ENCODE results near the gene MDP1.
A peak's percentile ranks its signal among the peaks of the same experiment; 100 is the strongest.

MDP1 gene

GRCh38 chr14:24215495-24216344 lies at the start of gene MDP1:
Gene MDP1, minus strand, starts transcription at chr14:24216066. Its CDS starts 111 bp downstream, at chr14:24215955.
- peak; percentile 20 to 89 (median 73) for DNase-seq

DNA sequence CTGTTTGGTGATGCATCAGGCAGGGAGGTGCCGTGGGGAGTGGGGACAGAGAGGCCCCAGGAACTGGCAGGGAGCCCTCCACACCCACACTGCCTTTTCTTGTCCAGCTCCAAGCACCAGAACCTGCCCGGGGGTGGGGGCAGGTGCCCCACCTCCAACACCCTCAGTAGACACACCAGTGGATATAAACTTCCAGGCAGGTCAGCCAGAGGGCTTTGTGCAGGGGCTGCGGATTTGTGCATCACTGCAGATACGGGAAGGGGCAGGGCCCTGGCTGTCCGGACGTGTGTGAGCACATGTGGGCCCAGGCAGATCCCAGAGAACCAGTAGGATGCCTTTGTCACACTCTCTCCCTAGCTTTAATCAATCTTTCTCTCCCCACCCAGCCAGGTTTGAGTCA lies 48.4 kb upstream of the MDP1 start:
- no peak for DNase-seq

DNA sequence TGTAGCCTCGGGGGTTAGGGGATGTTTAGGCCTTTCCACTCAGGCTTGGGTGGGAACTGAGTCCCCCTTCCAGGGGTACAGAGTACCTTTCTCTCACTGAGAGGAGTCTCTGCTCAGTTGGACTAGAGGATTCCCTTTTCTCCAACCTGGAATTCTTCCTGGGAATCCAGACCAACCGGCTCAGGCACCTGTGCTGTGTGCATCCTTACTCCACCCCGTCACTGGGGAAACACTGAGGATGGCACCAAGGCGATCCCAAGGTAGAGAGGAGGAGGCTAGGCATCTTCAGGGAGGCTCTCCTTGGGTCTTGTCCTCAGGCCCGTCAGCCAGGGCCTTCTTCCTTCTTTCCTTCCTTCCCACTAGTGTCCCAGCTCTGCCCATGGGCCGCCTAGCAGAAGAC lies 48.0 kb upstream of the MDP1 start:
- DNase-seq, result no peak

GRCh38 chr14:24262821-24263733 lies 47.2 kb upstream of the MDP1 start, which contains the start of gene TGM1:
Gene TGM1, minus strand, starts transcription at chr14:24263177. Its CDS starts 825 bp downstream, at chr14:24262352.
- no peak for DNase-seq

DNA sequence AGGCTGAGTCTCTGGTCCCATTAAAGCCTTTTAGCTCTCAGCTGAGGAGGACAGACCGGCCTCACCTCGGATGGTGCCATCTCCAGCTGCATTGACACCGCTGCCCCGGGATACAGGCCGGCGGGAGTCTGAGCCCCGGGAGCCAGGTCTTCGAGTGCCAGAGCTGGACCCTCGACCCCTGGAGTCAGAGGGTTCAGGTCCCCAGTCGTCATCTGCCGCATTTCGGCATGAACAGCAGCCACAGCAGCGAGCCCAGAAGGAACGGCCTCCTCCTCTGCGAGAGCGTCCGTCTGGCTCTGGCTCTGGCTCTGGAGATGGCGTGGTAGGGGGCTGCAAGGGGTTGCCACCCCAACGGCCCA lies 46.1 kb upstream of the MDP1 start:
- DNase-seq, result no peak

DNA sequence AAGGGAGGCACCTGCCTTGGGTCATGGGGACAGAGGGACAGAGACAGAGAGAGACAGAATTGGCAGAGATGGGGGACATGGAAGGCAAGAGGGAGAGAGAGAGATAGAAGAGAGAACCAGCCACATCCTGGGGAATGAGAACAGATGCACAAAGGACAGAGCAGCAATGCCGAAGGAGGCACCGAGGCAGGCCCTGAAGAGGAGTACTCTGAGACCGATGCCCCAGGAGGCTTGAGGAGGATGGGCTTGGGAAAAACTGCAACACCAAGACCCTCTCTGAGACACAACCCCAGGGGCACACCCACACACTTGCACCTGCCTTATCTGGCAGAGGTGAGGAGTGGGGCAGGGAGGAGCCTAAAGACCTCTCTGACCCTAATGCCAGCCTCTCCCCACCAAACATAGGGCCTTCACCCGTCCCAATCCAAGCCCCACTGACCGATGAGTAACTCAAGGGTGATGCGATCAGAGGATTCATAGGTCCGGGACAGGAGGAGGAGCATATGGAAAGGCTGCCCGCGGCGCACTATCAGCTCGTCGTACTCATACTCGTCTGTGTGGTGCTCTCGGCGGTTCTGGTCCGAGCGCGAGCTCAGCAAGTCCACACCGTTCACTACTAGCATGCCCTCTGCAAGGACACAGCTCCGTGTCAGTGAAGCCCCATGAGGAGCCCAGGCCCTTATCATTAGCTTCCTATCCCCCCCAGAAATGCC lies 45.5 kb upstream of the MDP1 start:
- no peak for DNase-seq

DNA sequence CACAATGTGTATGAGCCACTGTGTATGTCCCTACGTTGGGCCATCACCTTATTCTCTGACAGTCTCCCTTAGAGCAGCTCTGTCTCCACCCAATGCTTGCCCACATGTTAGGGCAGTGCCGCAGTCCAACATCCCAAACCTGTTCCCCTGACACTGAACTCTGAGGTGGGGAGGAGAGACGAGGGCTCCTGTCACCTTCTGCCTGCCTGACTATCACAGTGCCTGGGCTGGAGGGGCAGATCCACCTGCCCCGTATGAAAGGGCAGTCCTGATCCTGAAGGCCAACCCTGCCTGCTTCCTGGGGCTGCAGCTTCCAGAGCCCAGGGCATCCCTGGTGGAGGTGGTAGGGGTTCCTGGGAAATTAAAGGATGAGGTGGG lies 44.9 kb upstream of the MDP1 start:
- no peak for DNase-seq

DNA sequence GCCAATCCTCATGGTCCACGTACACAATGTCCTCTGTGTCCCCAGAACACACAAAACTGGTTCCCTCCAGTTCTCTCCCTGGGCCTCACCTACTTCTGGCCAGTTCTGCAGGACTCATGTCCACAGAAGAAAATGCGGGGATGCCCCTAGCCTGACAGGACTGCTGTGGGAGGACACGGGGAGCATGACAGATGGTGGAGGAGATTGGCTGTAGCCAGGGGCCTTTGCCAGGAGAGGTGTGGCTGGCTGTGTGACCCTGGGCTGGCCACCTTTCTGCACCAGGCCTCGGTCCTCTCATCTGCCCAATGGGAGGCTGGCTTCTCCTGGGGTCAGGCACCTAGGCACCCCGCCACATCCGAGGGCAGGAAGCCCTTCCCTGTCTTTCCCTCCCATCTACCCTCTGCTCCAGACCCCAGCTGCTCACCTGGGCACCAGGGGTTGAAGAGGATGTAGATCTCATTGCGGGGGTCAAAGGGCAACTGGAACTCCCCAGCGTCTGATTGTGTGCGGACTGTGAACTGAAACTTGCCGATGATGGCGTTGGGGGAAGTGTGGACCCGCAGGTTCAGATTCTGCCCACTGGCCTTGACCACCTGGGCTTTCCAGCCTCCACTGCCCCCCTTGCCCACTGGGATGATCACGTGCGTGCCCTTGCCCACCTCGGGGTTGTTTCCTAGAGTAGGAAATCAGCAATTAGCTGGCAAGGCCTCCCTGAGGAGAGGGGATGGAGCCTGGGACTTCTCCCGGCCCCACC lies 44.3 kb upstream of the MDP1 start:
- no peak for DNase-seq

DNA sequence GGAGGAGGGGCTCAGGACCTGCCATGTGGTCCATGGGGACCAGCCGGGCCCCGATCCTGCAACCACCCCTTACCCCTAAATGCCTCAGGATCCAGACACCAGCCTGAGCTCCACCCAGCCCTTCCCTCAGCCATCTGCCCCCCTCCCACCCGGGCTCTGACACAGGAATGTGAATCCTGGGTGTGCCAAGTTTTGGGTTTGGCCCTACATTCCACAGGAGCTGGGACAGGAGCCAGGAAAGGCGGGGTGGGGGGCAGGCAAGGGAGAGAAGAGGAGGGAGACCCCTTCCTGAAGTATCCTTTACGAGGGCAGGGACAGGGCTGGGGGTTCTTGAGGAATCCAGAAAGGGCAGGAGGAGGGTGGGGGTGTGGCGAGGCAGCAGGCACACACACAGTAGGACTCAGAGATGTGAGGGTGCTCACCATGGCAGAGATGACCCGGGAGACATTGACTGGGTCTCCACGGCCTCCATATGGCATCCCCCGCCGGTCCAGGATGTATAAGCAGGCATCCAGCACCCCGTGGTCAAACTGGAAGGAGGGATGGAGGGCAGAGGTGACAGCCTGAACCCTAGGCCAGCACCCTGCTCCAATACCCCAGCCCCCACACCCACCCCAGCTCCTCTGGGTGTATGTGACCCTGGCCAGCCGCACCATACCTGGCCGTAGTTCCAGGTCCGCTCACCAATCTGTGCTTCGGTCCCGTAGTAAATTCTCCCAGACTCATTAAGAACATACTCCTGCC lies 43.6 kb upstream of the MDP1 start:
- DNase-seq, result no peak

DNA sequence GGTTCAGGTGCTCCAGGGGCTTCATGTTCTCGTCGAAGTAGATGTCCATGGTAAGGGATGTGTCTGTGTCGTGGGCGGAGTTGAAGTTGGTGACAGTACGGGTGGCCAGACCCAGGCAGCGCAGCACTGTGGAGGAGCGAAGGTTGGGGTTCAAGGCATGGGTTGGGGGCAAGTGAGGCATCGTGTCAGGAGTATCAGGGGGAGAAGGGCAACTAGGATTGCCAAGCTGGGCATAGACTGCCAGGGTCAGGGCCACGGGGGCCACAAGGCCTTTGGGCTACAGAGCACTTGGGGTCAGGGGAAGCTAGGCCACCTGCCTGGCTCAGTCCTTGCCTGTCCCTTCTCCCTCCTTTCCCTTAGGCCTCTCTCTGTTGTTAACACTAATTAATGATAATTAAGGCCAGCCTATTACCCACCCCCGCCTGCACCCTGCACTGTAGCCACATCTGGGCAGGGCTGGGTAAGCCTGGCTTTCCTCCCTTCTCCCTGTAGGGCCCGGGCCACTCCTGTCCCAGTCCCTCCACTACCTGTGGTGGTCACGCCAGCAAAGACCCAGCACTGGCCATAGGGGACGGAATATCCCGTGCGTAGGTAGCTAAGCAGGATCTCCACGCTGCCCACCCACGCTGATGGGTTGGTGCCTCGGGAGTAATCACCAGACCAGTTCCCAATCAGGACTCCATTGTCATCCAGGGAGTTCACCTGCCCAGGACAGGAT lies 42.8 kb upstream of the MDP1 start:
- DNase-seq, result no peak

- DNase-seq, result no peak
Measured at GRCh38 chr14:24258119-24258518, 42.3 kb upstream of the MDP1 start.

- DNase-seq, result no peak
Measured at GRCh38 chr14:24256960-24257359, 41.1 kb upstream of the MDP1 start.

GRCh38 chr14:24255931-24256711 lies 40.3 kb upstream of the MDP1 start:
- no peak for DNase-seq

DNA sequence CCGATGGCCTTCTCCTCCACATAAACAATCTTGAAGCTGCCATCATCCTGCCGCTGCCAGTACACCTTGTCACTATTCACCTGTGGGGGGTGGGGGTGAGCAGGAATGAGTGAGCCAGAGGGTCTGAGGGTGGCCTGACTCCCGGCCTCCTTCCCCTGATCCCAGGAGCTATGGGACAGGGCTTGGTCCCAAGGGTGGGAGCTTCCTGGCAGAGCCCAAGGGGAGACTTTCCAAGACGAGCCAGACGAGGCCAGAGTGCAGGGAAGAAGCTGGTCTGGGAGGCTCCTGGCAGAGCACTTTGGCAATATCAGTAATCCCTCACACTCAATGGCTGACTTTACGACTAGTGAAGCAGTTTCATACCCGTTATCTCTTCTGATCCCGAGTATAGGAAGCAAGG lies 39.6 kb upstream of the MDP1 start:
- no peak for DNase-seq

GRCh38 chr14:24254630-24255392 lies 38.9 kb upstream of the MDP1 start:
- DNase-seq, result no peak

DNA sequence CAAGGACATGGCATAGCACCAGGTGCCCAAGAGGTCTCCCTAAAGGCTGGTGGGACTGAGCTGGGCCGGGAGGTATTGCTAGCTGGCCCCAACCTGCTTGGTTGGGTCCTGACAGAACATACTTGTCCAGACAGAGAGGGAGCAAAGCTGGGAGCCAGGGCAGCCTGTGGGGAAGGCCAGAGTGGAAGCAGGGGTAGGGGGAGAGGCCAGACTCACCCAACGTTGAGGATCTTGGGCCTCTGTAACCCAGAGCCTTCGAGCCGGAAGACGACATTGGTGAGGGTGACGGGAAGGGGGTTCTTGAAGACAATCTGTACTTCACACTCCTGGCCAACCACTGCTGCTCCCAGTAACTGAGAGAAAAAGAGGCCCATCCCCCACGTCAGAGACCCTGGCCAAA lies 38.1 kb upstream of the MDP1 start:
- no peak for DNase-seq

GRCh38 chr14:24252289-24253124 lies 36.6 kb upstream of the MDP1 start:
- DNase-seq, result no peak

Measured in hypothalamus (tissue), 51 donors.